ENCODE data around the gene ACBD6.

Gene ACBD6

GRCh38 chr1:180274221-180274620 lies 228.2 kb downstream of the ACBD6 start:
- DNase-seq (ENCODE audit: low read depth, low spot score), result no peak
- in situ Hi-C loops (cut with HindIII; ENCODE audit: low sequenced_read_pairs), result no loop called here
- TF ChIP-seq, protein P1, sequence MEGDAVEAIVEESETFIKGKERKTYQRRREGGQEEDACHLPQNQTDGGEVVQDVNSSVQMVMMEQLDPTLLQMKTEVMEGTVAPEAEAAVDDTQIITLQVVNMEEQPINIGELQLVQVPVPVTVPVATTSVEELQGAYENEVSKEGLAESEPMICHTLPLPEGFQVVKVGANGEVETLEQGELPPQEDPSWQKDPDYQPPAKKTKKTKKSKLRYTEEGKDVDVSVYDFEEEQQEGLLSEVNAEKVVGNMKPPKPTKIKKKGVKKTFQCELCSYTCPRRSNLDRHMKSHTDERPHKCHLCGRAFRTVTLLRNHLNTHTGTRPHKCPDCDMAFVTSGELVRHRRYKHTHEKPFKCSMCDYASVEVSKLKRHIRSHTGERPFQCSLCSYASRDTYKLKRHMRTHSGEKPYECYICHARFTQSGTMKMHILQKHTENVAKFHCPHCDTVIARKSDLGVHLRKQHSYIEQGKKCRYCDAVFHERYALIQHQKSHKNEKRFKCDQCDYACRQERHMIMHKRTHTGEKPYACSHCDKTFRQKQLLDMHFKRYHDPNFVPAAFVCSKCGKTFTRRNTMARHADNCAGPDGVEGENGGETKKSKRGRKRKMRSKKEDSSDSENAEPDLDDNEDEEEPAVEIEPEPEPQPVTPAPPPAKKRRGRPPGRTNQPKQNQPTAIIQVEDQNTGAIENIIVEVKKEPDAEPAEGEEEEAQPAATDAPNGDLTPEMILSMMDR (IDR thresholded peaks at IDR 0.05; ENCODE audit: low read depth, low read length), result no peak
- no peak overlapping the region for H3K4me3 ChIP-seq (ENCODE audit: low read depth, low read length)

GRCh38 chr1:180273066-180273465 lies 229.3 kb downstream of the ACBD6 start:
- no peak for DNase-seq (ENCODE audit: low read depth, low spot score)
- H3K4me3 ChIP-seq (ENCODE audit: low read depth, low read length), result no peak overlapping the region
- TF ChIP-seq, protein P1 (IDR thresholded peaks at IDR 0.05; ENCODE audit: low read depth, low read length), result no peak
- in situ Hi-C loops (cut with HindIII; ENCODE audit: low sequenced_read_pairs), result no loop called here

GRCh38 chr1:180272395-180272794 lies 230.0 kb downstream of the ACBD6 start:
- TF ChIP-seq, protein P1 (IDR thresholded peaks at IDR 0.05; ENCODE audit: low read depth, low read length), result no peak
- DNase-seq (ENCODE audit: low read depth, low spot score), result no peak
- in situ Hi-C loops (cut with HindIII; ENCODE audit: low sequenced_read_pairs), result no loop called here
- H3K4me3 ChIP-seq (ENCODE audit: low read depth, low read length), result no peak overlapping the region

DNA sequence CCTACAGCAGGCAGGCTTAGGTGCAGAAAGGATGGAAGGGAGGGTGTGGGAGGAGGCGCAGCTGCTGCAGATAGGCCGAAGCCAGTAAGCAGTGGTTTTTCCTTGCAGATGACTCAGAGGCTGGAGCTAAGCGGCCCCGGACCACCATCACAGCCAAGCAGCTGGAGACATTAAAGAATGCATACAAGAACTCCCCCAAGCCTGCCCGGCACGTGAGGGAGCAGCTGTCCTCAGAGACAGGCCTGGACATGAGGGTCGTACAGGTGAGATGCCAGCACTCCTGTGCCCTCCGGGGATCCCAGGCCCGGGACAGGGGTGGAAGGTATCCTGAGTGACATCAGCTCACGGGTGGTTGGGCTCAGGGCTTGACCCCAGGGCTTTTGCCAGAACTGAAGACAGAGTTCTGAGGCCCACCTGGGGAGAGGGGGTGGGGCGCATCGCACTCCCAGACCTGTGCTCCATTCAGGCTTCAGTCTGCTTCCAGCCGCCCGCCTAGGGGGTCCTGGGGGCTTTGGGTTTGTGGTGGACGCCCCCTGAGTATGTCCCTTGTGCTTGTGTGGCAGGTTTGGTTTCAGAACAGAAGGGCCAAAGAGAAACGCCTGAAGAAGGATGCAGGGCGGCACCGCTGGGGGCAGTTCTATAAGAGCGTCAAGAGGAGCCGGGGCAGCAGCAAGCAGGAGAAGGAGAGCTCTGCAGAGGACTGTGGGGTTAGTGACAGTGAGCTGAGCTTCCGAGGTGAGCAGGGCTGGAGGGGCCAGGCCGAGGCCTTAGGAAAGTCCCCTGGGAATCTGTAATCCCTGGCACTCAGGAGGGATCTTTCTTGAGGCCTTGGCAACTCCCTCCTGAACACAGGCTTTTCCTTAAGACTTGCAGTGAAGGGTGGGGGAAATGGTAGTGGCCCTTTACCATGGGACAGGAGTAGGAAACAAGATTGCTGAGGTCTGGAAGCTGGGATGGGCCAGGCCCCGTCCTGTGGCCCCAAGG lies 230.8 kb downstream of the ACBD6 start:
- TF ChIP-seq, protein P1 (IDR thresholded peaks at IDR 0.05; ENCODE audit: low read depth, low read length), result no peak
- peak; percentile 73 for DNase-seq (ENCODE audit: low read depth, low spot score)
- in situ Hi-C loops (cut with HindIII; ENCODE audit: low sequenced_read_pairs), result no loop called here

GRCh38 chr1:180270530-180271271 lies 231.7 kb downstream of the ACBD6 start:
- TF ChIP-seq, protein P1 (IDR thresholded peaks at IDR 0.05; ENCODE audit: low read depth, low read length), result no peak
- in situ Hi-C loops (cut with HindIII; ENCODE audit: low sequenced_read_pairs), result no loop called here
- no peak overlapping the region for H3K4me3 ChIP-seq (ENCODE audit: low read depth, low read length)
- no peak for DNase-seq (ENCODE audit: low read depth, low spot score)

More for the DNA sequence above, 230.8 kb downstream of the ACBD6 start:
- H3K4me3 ChIP-seq (ENCODE audit: low read depth, low read length), result no peak overlapping the region

- in situ Hi-C loops (cut with HindIII; ENCODE audit: low sequenced_read_pairs), result no loop called here
- no peak for DNase-seq (ENCODE audit: low read depth, low spot score)
- no peak overlapping the region for H3K4me3 ChIP-seq (ENCODE audit: low read depth, low read length)
- TF ChIP-seq, protein P1 (IDR thresholded peaks at IDR 0.05; ENCODE audit: low read depth, low read length), result peak; percentile 57
Measured at GRCh38 chr1:180269645-180270529, 232.5 kb downstream of the ACBD6 start.

Data from astrocyte of the spinal cord (primary cell).